NCI-H1694 treated with DMSO at 0.1 percent for 48 hours (cell line): ENCODE data around the gene MVB12A.
A peak's percentile ranks its signal among the peaks of the same experiment; 100 is the strongest.

Experiments
- DNase-seq: peaks from one replicate; lab custom pipeline; 2025; lab: John Stamatoyannopoulos, UW

Gene MVB12A

DNA sequence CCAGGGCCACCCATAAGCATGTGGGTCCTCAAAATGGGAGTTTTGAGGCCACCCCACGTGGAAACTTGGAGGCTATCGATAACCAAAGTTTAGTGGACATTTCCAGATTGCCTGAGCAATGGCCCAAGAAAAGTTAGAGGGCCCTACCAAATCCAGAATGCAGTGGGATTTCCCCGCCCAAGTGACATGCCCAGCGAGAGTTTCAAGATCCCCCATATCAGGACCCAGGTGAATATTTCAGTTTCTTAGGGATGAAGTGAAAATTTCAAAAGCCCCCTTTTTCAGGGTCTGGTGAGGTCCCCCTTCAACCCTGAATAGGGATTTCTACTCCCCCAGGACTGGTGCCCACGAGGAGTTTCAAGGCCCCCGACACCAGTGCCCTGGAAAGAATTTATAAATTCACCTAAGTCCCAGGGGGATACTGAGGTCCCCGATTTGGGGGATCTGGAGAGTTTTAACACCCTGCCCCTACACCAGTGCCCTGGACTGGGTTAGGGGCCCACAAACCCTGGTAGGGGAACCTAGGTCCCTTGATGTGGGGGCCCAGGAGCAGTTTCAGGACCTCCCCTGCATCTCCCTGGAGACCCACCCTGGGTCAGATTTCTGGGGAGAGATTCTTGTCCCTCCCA, 15.1 kb upstream of the MVB12A start:
- DNase-seq, result no peak

DNA sequence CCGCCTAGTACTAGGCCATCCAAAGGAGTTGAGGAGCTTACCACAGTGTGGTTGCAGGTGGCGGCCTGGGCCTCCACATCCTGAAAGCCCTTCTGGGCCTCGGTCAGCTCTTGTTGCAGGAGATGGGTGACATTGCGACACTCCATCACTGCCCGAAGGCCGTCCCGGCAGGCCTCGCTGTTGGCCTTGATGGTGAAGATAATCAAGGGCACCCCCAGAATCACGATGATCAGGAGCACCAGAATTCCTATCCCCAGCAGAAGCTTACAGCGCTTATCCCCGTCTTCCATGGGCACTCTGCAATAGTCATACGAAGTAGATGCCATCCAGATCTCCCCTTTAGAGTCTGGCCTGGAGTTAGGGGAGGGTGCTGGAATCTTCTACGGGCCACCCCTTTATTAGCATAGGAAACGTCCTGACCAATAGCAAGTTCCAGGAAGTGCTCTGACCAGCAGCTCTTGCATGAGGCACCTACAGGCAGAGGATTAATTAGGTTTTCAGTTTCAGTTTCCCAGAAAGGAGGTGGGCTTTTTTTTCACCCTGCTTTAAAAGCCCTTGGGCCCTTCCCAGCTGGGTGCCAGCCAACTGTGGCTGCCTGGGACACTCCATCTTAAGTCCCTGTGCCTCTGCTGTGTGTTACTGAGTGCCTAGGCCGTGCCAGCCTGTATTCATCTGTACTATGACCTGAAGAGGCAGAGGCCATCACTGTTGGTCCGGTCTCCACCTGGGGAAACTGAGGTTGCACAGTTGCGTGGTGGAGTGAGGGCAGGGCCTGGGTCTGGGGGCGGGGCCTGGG, 14.4 kb upstream of the MVB12A start, which contains the start of gene BST2:
Gene BST2 (minus strand): TSS at position 381 of the 796 bp plus-strand sequence. CDS start 55 bp downstream, at position 326.
- DNase-seq, result no peak

DNA sequence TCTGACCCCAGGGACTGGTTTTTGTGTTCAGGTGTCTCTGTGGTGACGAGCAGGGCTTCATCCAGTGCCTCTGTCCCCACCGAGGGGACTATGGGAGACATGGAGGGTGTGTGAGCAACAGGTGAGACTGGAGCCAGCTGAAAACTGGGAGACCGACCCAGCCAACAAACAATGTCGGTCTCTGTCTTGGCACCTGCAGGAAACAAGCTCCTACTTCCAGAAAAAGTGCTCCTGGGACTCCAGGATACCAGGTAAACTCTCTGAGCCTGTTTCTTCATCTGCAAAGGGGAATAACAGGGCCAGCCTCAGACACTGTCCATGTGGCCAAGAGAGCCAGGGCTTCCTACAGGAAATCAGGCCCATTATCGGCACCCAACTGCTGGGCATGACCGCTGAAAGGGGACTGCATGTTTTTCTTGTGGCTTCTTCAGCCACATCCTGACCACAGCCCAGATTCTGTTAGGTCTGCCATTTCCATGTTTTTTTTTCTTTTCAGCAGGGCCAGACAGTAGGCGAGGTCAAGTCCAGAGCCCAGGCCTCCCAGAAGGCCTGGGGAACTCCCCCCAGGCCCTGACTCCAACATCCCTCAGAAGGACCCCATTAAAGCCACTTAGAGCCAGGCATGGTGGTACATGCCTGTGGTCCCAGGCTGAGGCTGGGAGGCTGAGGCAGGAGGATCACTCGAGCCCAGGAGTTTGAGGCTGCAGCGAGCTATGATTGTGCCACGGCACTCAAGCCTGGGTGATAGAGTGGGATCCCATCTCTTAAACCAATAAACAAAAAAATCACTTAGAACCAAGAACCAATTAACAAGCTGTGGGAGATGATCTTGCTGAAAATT, 13.6 kb upstream of the MVB12A start:
- no peak for DNase-seq

DNA sequence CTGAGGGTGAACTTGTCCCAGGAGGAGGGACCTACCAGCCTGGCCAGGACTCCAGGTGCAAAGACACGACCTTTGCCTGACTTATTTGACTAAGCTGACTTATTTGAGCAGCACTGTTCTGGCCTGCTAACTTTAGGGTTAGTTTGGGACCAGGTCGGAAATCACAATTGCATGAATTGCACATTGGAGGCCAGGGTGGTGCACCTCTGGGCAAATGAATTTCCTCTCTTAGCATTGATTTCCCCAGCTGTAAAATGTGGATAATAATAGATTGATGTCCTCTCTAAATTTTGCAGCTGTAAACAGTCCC, 13.0 kb upstream of the MVB12A start:
- no peak for DNase-seq

DNA sequence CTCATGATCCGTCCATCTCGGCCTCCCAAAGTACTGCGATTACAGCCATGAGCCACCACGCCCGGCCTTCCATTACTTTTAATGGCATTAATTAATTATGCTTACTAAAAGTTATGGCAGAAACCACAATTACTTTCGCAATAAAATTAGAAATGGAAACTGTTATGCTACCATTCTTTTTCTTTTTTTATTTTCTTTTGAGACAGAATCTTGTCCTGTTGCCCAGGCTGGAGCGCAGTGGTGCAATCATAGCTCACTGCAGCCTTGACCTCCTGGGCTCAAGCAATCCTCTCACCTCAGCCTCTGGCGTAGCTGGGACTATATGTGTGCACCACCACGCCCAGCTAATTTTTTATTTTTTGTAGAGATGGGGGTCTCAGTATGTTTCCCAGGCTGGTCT, 9.9 kb upstream of the MVB12A start:
- no peak for DNase-seq

DNA sequence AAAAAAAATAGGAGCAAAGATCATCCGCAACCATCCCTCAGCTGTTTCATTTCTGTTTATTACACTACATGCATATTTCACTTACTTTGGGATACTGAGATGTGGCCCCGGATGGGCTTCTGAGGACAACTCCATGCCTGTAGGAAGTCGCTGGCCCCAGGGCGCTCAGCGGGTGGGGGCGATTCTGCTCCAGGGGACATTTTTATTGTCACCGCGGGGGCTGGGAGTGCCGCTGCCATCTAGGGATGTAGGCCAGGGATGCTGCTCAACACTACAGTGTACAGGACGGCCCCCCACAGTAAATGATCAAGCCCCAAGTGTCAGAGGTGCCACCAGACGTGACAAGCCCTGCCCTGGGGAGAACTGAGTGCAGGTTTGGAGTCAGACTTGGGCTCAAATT, 8.0 kb upstream of the MVB12A start:
- DNase-seq, result no peak

DNA sequence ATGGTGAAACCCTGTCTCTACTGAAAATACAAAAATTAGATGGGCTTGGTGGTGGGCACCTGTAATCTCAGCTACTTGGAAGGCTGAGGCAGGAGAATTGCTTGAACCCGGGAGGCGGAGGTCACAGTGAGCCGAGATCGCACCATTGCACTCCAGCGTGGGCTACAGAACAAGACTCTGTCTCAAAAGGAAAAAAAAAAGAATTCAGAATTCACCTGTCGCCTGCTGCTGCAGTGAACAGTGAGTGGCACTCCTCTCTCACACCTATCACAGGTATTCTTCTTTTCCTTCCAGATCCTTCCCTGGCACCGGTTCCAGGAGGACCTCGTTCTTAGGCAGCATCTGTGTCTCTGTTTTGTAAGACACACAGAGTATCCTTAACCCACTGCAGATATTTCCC, 5.8 kb upstream of the MVB12A start:
- no peak for DNase-seq

DNA sequence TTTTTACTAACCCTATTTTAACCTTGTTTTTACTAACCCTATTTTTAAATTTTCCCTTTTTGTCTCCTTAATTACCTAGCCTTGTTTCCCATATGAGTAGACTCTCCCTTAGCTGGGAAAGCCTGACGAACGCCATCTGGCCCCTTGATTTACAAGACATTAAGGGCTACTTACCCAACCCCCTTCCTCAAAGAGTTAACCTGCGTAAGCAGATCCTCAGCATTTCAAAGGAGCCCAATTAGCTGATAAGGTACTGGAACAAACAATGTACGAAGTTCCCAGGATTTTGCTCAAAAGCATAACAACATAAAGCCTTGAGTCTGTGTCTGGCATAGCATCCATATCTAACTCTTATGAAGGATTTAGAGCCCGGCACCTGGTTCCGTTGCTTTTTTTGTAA, 4.7 kb upstream of the MVB12A start:
- DNase-seq, result no peak

DNA sequence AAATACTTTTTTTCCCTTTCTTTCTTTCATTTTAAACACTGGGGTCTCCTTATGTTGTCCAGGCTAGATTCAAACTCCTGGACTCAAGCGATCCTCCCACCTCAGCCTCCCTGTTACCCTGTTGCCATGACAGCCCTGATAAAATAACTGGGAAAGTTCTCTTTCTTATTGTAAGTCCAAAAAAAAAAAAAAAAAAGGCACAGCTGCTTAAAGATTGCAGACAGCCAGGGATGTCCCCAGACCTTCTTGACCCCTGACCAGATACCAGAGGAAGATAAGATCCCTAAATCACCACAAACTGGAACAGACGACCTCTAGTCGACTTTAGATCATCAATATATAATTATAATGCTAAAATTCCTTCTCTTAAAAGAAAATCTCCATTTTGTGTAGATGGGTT, 1.1 kb upstream of the MVB12A start:
- DNase-seq, result no peak

DNA sequence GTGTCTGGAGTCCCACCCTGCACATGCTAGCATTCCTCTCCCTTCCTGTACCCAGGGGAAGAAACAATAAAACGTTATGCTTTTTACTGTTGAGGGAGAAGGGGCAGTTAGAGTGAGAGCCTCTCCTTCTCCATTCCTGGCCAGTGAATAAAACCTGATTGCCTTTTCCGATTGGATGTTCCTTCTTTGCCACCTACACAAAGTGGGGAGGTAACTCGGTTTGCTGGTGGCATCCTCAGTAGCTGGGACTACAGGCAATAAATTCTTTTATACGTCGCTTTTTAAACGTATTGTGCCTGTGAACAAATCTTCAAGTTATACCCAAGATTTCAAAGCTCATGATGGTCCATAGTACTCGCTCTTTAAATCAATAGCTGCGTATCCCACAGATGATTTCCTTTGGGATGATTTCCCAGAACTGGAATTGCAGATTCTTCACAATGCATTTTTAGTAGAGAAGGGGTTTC, 660 bp upstream of the MVB12A start:
- DNase-seq, result no peak

DNA sequence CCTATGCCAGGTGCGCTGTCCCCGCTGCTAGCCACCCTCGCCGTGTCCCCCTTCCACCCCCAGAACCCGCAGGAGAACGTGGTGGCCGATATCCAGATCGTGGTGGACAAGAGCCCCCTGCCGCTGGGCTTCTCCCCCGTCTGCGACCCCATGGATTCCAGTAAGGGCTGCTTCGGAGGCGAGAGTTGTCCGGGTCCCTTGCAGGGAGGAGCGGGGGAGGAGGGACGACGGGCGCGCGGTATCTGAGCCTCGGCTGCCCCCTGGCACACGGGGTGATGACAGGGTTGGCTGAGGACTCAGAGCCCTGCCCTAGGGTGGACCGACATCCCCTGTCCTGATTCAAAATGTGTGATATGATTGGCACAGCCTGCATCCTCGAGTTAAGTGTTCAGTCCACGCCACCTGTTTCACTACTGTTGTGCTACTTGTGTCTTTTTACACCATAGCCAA, 653 bp downstream of the MVB12A start:
- no peak for DNase-seq

DNA sequence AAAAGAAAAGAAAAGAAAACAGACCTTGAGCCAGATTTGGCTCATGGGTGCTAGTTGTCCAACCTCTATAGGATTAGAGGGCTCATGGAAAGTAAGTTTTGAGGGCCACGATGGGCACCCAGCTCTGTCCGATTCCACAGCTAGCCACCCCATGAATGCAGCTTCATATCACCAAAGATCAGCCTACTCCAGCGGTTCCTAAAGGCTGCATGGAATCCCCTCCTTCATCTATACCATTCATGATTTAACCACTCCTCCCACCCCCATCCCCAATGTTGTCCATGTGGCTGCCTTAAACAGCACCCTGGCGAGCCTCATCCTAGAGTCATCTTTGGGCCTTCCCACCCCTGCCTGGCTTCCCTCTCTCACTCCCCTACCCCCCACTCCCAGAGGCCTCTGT, 2.1 kb downstream of the MVB12A start:
- no peak for DNase-seq

DNA sequence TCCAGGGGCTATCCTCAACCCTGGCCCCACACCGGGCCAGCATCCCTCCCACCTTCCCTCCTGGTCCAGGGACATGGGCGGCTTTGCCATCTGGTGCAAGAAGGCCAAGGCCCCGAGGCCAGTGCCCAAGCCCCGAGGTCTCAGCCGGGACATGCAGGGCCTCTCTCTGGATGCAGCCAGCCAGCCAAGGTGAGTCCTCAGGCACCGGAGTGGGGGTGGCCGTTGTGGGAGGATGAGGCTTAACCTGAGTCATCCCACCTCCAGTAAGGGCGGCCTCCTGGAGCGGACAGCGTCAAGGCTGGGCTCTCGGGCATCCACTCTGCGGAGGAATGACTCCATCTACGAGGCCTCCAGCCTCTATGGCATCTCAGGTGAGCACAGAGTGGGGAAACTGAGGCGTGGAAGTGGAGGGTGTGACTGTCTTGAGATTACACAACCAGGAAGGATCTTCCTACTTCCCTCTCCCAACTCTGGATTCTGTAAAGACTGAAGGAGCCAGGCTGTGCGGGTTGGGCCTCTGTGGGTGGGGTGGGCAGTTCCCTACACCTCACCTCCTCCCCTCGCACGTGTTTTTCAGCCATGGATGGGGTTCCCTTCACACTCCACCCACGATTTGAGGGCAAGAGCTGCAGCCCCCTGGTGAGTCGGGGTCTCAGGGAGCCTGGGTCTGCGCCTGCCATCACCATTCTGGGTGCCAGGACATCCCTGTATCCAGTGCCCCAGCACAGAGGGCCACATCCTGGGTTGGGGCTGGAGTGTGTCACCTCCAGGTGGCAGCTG, 3.8 kb downstream of the MVB12A start:
- no peak for DNase-seq

DNA sequence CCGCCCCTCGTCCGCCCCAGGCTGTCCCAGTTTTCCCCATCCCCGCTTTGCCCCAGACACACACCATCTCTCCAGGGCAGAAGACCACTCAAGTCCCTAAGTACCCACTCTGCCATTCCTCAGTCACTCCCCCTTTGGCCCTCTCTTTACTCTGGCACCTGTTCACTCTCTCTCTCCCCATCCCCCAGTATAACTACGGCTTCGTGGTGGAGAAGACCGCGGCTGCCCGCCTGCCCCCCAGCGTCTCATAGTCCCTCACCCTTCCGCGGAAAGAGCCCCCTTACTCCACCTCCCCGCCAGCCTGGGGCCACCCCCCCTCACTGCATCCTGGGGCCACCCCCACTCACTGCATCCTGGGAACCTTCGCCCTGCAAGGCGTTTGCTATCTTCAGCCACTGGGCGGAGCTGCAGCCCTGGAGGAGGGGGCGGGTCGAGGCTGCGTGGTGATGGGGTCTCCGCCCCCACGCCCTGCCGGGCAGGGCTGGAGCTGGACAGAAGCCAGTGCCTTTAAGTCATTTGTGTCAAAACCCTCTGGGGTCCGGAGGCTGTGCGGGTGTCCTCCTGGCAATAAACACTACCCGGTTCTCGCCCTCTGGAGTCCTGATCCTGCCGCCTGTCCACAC, 5.0 kb downstream of the MVB12A start:
- DNase-seq, result peak; percentile 8

DNA sequence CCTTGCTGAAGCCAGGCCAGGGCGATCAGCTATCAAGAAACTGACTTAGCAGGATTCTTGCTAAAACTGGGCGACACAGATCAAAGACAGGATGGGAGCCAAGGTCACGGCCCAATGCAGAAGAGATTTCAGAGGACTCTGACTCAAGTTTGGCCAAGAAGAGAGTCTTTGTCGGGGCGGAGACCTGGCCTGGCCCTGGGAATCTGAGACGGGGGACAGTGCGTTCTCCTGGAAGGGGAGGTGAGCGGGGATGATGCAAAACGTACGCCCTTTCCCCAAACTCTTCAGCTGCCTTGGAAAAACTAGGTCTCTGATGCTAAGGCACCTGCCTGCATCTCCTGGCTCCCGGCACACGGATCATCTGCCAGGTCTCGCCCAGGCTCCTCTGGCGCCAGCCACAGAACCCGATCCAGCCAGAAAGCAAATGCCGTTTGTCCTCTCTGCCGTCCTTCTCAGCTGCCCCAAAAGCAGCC, 9.8 kb downstream of the MVB12A start:
- DNase-seq, result no peak

DNA sequence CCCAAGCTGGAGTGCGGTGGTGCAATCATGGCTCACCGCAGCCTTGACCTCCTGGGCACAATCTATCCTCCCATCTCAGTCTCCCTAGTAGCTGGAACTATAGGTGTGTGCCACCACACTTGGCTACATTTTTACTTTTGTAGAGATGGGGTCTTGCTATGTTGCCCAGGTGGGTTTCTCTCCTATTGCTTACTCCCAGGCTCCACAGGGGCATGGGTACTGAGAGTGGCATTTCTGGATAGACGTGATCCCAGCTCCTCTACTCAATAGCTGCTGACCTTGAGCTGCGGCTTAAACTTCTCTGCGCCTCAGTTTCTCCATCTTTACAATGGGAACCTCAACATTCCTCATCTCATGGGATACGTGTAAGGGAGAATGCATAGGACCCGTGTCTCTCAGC, 11.6 kb downstream of the MVB12A start:
- no peak for DNase-seq

DNA sequence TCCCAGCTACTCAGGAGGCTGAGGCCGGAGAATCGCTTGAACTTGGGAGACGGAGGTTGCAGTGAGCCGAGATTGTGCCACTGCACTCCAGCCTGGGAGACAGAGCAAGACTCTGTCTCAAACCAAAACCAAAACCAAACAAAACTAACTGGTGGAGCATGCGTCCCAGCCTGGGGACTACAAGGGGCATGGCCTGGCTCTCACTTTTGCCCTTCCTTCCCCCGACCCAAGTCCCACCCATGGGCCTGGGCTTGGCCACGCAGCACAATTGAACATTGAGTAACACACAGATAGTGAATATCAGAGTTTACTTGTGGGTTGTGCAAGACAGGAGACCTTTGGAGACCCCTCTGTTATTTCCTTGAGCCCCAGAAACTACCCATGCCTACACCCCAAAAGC, 15.4 kb downstream of the MVB12A start:
- no peak for DNase-seq

DNA sequence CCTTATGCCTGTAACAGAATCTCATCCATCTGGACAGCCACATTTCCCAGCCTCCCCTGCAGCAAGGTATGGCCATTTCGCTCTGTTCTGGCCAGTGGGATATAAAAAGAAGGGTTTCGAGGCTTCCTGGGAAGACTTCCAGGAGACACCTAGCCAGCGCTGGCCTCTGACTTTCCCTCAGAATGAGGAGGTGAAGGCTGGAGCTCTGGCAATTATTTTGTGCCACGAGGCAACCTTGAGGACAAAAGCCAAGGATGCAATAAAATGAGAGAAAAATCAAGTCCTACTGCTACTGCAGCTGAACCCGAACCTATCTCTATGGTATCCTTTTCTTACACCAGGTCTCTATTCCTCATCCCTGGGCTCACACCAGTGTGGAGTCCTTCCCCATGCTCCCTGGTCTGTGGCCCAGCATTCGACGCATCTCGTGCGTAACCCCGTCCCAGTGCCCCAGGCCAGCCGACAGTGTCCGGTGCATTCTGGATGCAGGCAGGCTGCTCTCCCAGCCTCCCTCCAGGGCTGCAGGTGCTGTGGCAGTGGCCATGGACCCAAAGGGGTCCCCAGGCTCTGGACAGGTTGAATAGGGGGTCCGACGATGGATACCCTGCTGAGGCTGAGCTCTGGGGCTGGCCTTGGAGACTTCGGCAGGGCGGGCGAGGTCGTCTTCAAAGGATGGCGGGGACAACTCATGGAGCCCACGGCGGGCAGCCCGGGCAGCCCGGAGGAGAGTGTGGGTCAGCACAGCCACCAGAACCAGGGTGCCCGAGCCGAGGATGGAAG, 16.4 kb downstream of the MVB12A start:
- no peak for DNase-seq

DNA sequence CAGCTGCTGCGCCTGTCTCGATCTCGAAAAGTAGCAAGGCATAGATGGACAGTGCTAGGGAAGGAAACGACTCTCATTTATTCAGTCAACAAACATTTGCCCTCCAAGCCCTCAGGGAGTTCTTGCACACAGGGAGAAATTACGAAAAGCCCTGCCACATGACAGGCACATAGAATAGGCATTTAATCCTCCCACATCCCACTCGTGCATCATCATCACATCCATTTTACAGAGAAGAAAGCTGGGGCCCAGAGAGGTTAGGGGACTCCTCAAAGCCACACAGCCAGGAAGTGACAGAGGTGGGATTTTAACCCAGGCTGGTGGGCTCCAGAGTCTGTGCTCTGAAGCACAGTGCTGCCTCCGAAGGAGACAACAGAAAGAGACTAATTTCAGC, 17.0 kb downstream of the MVB12A start:
- no peak for DNase-seq

DNA sequence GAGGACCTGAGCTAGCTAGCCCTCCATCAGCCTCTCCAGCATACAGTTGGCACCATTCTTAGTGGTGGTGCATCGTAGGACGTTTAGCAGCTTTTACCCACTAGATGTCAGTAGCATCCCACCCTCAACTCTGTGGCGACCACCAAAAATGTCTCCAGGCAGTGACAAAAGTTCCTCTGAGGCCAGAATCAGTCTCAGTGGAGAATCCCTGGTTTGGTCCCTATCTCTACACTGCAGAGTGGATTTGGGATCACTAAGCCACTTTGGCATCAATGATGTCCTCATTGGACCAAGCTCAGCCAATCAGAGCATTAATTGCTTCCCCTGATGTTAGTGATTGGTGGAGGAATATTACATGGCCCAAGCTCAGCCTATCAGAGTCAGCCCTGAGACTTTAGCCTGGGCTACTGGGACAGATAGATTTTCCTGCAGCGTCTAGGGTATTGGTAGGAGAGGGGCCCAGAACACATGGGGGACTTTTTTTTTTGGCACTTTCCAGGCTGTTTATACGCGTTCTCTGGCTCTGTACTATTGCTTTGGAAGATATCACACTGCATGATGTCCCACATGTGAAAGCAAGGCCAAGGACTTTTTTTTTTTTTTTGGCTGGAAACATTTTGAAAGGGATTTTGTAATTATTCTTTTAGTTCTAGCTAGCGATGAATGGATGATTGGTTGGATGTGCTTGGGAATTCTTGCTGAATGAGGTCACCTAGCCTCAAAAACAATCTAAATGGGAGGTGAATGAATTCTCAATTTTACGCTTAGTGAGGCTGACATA, 21.6 kb downstream of the MVB12A start:
- peak; percentile 13 for DNase-seq
